Panc1 (cell line): Measurements from ENCODE around the gene AQP1. TPM values are rescaled to one million over a fixed set of nuclear protein-coding genes. Genes with fewer than 3 reads are reported as not detected.

Experiments
- ATAC-seq: fragments of 200-7000 bp; cut with Tn5 transposase; 2 replicates; pipeline ENCODE4 v1.9.1; 2020; ENCODE audit warnings: mild to moderate bottlenecking, moderate library complexity
- BruUV-seq: library from RNA; stranded (reverse); fragments of 400-500 nt; replicated peaks from 2 replicates; lab custom pipeline; 2021; lab: Mats Ljungman, UMichigan
- CTCF ChIA-PET: fragments of 300-600 bp; sonication (Branson Sonifier 250); formaldehyde crosslinking; loops from one replicate; lab custom pipeline; 2022; ENCODE audit warnings: antibody characterized with exemption; lab: Charles Lee
- POLR2A ChIA-PET: fragments of 300-600 bp; sonication (Branson Sonifier 250); formaldehyde crosslinking; loops from one replicate; lab custom pipeline; 2022; ENCODE audit warnings: antibody characterized with exemption; lab: Charles Lee
- DNase-seq: peaks from one replicate; pipeline ENCODE4 v3.0.0-alpha.2; 2010; ENCODE audit warnings: low read depth, low spot score
- H3K27ac ChIP-seq: 2 replicates; pipeline ENCODE4 v1.5.1; 2011; ENCODE audit warnings: mild to moderate bottlenecking, low read length, inconsistent platforms
- H3K27me3 ChIP-seq: fragments of 200-500 bp; sonication (Bioruptor generic); 2 replicates; pipeline ENCODE4 v1.6.0; 2014; ENCODE audit warnings: low read length, inconsistent platforms; ENCODE audit not compliant: control insufficient read depth, insufficient read depth
- H3K36me3 ChIP-seq: fragments of 200-500 bp; sonication (Bioruptor generic); 2 replicates; pipeline ENCODE4 v1.5.1; 2014; ENCODE audit warnings: inconsistent platforms, mild to moderate bottlenecking, low read length, moderate library complexity; ENCODE audit not compliant: control insufficient read depth, insufficient read depth
- H3K4me1 ChIP-seq: 2 replicates; pipeline ENCODE4 v1.5.1; 2011; ENCODE audit warnings: inconsistent platforms, mild to moderate bottlenecking, low read length, moderate library complexity; ENCODE audit not compliant: control insufficient read depth, insufficient read depth
- H3K4me3 ChIP-seq, 2 experiments: 2 replicates each; pipeline ENCODE4 v1.5.1; 2011 to 2012; ENCODE audit warnings: low read depth in 2 of 2, low read length in 2 of 2, mild to moderate bottlenecking in 2 of 2, inconsistent platforms in 1 of 2, moderate library complexity in 1 of 2
- H3K9me3 ChIP-seq: fragments of 200-500 bp; sonication (Bioruptor generic); 2 replicates; pipeline ENCODE4 v1.5.1; 2014; ENCODE audit warnings: low read depth, mild to moderate bottlenecking, inconsistent platforms, low read length, moderate library complexity; ENCODE audit not compliant: control insufficient read depth, insufficient read depth
- CTCF ChIP-seq: fragments of 450-650 bp; IDR thresholded peaks from 2 replicates; pipeline ENCODE4 v1.5.1; 2017; ENCODE audit warnings: mild to moderate bottlenecking
- POLR2AphosphoS5 ChIP-seq: IDR thresholded peaks from 2 replicates; pipeline ENCODE4 v1.6.1; 2012; ENCODE audit warnings: mild to moderate bottlenecking, low read depth, low read length, moderate library complexity
- REST ChIP-seq, 2 experiments: IDR thresholded peaks; 2 replicates each; pipeline ENCODE4 v1.6.1; 2011 to 2012; ENCODE audit warnings: low read depth in 2 of 2, control low read depth in 1 of 2, low read length in 1 of 2, mild to moderate bottlenecking in 1 of 2, moderate library complexity in 1 of 2; ENCODE audit not compliant: insufficient read depth in 1 of 2
- SIN3A ChIP-seq: IDR thresholded peaks from 2 replicates; pipeline ENCODE4 v1.6.1; 2012; ENCODE audit warnings: low read depth, mild to moderate bottlenecking, low read length, moderate library complexity, borderline replicate concordance; ENCODE audit not compliant: insufficient read depth
- TCF7L2 ChIP-seq: IDR thresholded peaks from 2 replicates; pipeline ENCODE4 v1.6.1; 2011; ENCODE audit warnings: mild to moderate bottlenecking, low read depth, low read length, inconsistent platforms
- in situ Hi-C: cut with HindIII; loops from 2 replicates; pipeline ENCODE4 v1.10.0; 2016; ENCODE audit warnings: low sequenced_read_pairs, low pct_unique_long_range_greater_than_20kb
- intact Hi-C: fragments of 100-400 bp; cut with micrococcal nuclease; formaldehyde crosslinking; loops from one replicate; pipeline ENCODE4 v1.10.0; 2022; ENCODE audit not compliant: unreplicated experiment
- total RNA-seq: library from RNA; stranded (reverse); gene quantifications from one replicate; pipeline ENCODE4 v1.2.1, GENCODE V29; 2021; ENCODE audit not compliant: unreplicated experiment

The AQP1 gene
- total RNA-seq, 1 experiment from 2014 or later: 0.57 TPM

GRCh38 chr7:30918676-30919075 lies 7.0 kb downstream of the AQP1 start:
- no peaks in the 10 kb centered on the region for H3K4me1 ChIP-seq
- no peak overlapping the region for H3K27ac ChIP-seq
- H3K27me3 ChIP-seq: no peaks in the 10 kb centered on the region
- TF ChIP-seq CTCF: no peak
- no peak for TF ChIP-seq REST (IDR thresholded peaks at IDR 0.05; ENCODE audit: insufficient read depth in 1 of 2, low read depth in 2 of 2, low read length in 1 of 2)
- no peak for TF ChIP-seq POLR2AphosphoS5
- no peak for TF ChIP-seq TCF7L2
- intact Hi-C loops (no loop called here), in situ Hi-C loops (no loop called here)
- CTCF ChIA-PET: interaction anchor here (0.7 kb wide), 1 partner anchor 784 kb away, joined by 7 read pairs; the partner anchor contains the start of gene MTURN
- H3K36me3 ChIP-seq: no peaks in the 10 kb centered on the region
- H3K4me3 ChIP-seq: no peak overlapping the region
- ATAC-seq (no peak), DNase-seq (no peak)
- no peaks in the 10 kb centered on the region for H3K9me3 ChIP-seq
- POLR2A ChIA-PET: no interaction called here
- BruUV-seq: no TSS peak

GRCh38 chr7:30920021-30920583 lies 8.4 kb downstream of the AQP1 start:
- POLR2A ChIA-PET: no interaction called here
- ATAC-seq: no peak
- no TSS peak for BruUV-seq
- in situ Hi-C loops: no loop called here
- intact Hi-C loops: no loop called here
- H3K27me3 ChIP-seq: no peaks in the 10 kb centered on the region
- no peaks in the 10 kb centered on the region for H3K36me3 ChIP-seq
- no peak overlapping the region for H3K4me3 ChIP-seq
- no peaks in the 10 kb centered on the region for H3K4me1 ChIP-seq
- no peaks in the 10 kb centered on the region for H3K9me3 ChIP-seq
- no peak overlapping the region for H3K27ac ChIP-seq
- TF ChIP-seq SIN3A: no peak
- no peak for TF ChIP-seq REST (IDR thresholded peaks at IDR 0.05; ENCODE audit: insufficient read depth in 1 of 2, low read depth in 2 of 2, low read length in 1 of 2)
- TF ChIP-seq TCF7L2: no peak
- no peak for TF ChIP-seq POLR2AphosphoS5
- TF ChIP-seq CTCF: no peak
- CTCF ChIA-PET: no interaction called here
- no peak for DNase-seq
